Stomach smooth muscle (tissue), 2 donors: Measurements from ENCODE around the gene C5orf52.
"Not testable (repeated sequence)": the region's sequence is repeated elsewhere in the genome, so short reads cannot be mapped to it uniquely, and the experiment has no call there.

ENCODE experiments used
- H3K27ac ChIP-seq: one replicate; pipeline ENCODE4 v1.7.0; 2013; ENCODE audit warnings: mild to moderate bottlenecking, low read length, inconsistent platforms
- H3K27me3 ChIP-seq, 2 donors: one replicate each; pipeline ENCODE4 v1.7.0; 2013; ENCODE audit warnings: low read length in 2 of 2; ENCODE audit not compliant: insufficient read depth in 2 of 2, control insufficient read depth in 1 of 2
- H3K36me3 ChIP-seq, 2 donors: one replicate each; pipeline ENCODE4 v1.7.0; 2013; ENCODE audit warnings: low read length in 2 of 2; ENCODE audit not compliant: control insufficient read depth in 2 of 2, insufficient read depth in 2 of 2
- H3K4me1 ChIP-seq: one replicate; pipeline ENCODE4 v1.7.0; 2013; ENCODE audit warnings: low read length; ENCODE audit not compliant: control insufficient read depth, insufficient read depth
- H3K4me3 ChIP-seq, 2 donors: one replicate each; pipeline ENCODE4 v1.7.0; 2013; ENCODE audit warnings: low read length in 2 of 2
- H3K9ac ChIP-seq, 2 donors: one replicate each; pipeline ENCODE4 v1.7.0; 2013; ENCODE audit warnings: low read length in 2 of 2, mild to moderate bottlenecking in 1 of 2
- H3K9me3 ChIP-seq, 2 donors: one replicate each; pipeline ENCODE4 v1.7.0; 2013; ENCODE audit warnings: low read length in 2 of 2; ENCODE audit not compliant: control insufficient read depth in 2 of 2
- donor health status: healthy.
- donor health status: Pancreatic carcinoma.

Gene C5orf52

GRCh38 chr5:157722895-157723294 lies 51.6 kb downstream of the C5orf52 start:
- not testable (repeated sequence) for H3K4me3 ChIP-seq, H3K27me3 ChIP-seq, H3K36me3 ChIP-seq, H3K9me3 ChIP-seq, H3K9ac ChIP-seq, H3K27ac ChIP-seq, H3K4me1 ChIP-seq

GRCh38 chr5:157726607-157727006 lies 55.3 kb downstream of the C5orf52 start:
- H3K36me3 ChIP-seq, H3K9ac ChIP-seq, H3K4me3 ChIP-seq, H3K4me1 ChIP-seq, H3K27me3 ChIP-seq, H3K9me3 ChIP-seq, H3K27ac ChIP-seq: not testable (repeated sequence)

GRCh38 chr5:157727858-157728257 lies 56.5 kb downstream of the C5orf52 start:
- not testable (repeated sequence) for H3K36me3 ChIP-seq

More at GRCh38 chr5:157727858-157728257, 56.5 kb downstream of the C5orf52 start:
- H3K4me3 ChIP-seq, H3K9ac ChIP-seq, H3K27ac ChIP-seq, H3K27me3 ChIP-seq, H3K9me3 ChIP-seq, H3K4me1 ChIP-seq: not testable (repeated sequence)
